MCF 10A (cell line): Measurements from ENCODE around the gene PTPN2. TPM values are rescaled to one million over a fixed set of nuclear protein-coding genes. Genes with fewer than 3 reads are reported as not detected.

Source experiments
- BruUV-seq: library from RNA; stranded (reverse); fragments of 400-500 nt; replicated peaks from 2 replicates; lab custom pipeline; 2021; lab: Mats Ljungman, UMichigan
- CTCF ChIA-PET: fragments of 300-600 bp; sonication (Branson Sonifier 250); formaldehyde crosslinking; extraction: SDS; loops from one replicate; lab custom pipeline; 2021; ENCODE audit warnings: antibody characterized with exemption, inconsistent platforms; lab: Yijun Ruan, JAX
- POLR2A ChIA-PET: fragments of 300-600, 350-650 bp; sonication (Branson Sonifier 250); formaldehyde crosslinking; extraction: SDS; loops from one replicate; lab custom pipeline; 2020; ENCODE audit warnings: antibody characterized with exemption, inconsistent platforms; lab: Yijun Ruan, JAX
- DNase-seq: peaks from one replicate; pipeline ENCODE4 v3.0.0-alpha.2; 2018; ENCODE audit not compliant: unreplicated experiment
- H3K27ac Mint-ChIP-seq: one replicate; pipeline ENCODE4 v1.8.0; 2022; ENCODE audit warnings: mild to moderate bottlenecking, low read depth, mixed read lengths; ENCODE audit not compliant: unreplicated experiment
- H3K27me3 Mint-ChIP-seq: one replicate; pipeline ENCODE4 v1.8.0; 2022; ENCODE audit warnings: mixed read lengths; ENCODE audit not compliant: insufficient read depth, unreplicated experiment
- H3K36me3 Mint-ChIP-seq: one replicate; pipeline ENCODE4 v1.8.0; 2022; ENCODE audit warnings: mild to moderate bottlenecking, moderate library complexity, mixed read lengths; ENCODE audit not compliant: insufficient read depth, unreplicated experiment
- H3K4me1 Mint-ChIP-seq: one replicate; pipeline ENCODE4 v1.8.0; 2022; ENCODE audit warnings: mixed read lengths; ENCODE audit not compliant: insufficient read depth, unreplicated experiment
- H3K4me3 Mint-ChIP-seq: one replicate; pipeline ENCODE4 v1.8.0; 2022; ENCODE audit warnings: mild to moderate bottlenecking, moderate library complexity, mixed read lengths; ENCODE audit not compliant: unreplicated experiment
- H3K9me3 Mint-ChIP-seq: one replicate; pipeline ENCODE4 v1.8.0; 2022; ENCODE audit warnings: mixed read lengths; ENCODE audit not compliant: unreplicated experiment
- CTCF ChIP-seq: fragments of 200-600 bp; IDR thresholded peaks from one replicate; pipeline ENCODE4 v1.8.0; 2022; ENCODE audit warnings: antibody characterized with exemption, mild to moderate bottlenecking; ENCODE audit not compliant: unreplicated experiment
- intact Hi-C: fragments of 100-400 bp; cut with micrococcal nuclease; formaldehyde crosslinking; loops from 2 replicates; pipeline ENCODE4 v1.14.1; 2022
- total RNA-seq: library from RNA; stranded (reverse); gene quantifications from 2 replicates; pipeline ENCODE4 v1.2.3, GENCODE V29; 2022

Gene PTPN2
- total RNA-seq, 1 experiment from 2014 or later: 75.2 TPM

GRCh38 chr18:12828116-12829051, 55.7 kb downstream of the PTPN2 start:
- intact Hi-C loops: loop anchor here (10.0 kb wide), 1 partner anchor 64 kb away; no protein-coding TSS in a partner anchor
- no TSS peak for BruUV-seq
- H3K4me1 Mint-ChIP-seq: peaks cover 5% of the 10 kb centered on the region
- DNase-seq: no peak
- no peak overlapping the region for H3K4me3 Mint-ChIP-seq
- peaks cover 70% of the 10 kb centered on the region for H3K36me3 Mint-ChIP-seq
- TF ChIP-seq CTCF: no peak
- ChIA-PET CTCF (no interaction called here), POLR2A (interaction anchor here (0.9 kb wide), 1 partner anchor 37 kb away, joined by 3 read pairs; no protein-coding TSS in a partner anchor)
- H3K27ac Mint-ChIP-seq: no peak overlapping the region
- no peaks in the 10 kb centered on the region for H3K27me3 Mint-ChIP-seq
- H3K9me3 Mint-ChIP-seq: peaks cover 13% of the 10 kb centered on the region

GRCh38 chr18:12827588-12827987, 56.4 kb downstream of the PTPN2 start:
- no peaks in the 10 kb centered on the region for H3K27me3 Mint-ChIP-seq
- peaks cover 5% of the 10 kb centered on the region for H3K4me1 Mint-ChIP-seq
- no peak for DNase-seq
- no TSS peak for BruUV-seq
- H3K36me3 Mint-ChIP-seq: peaks cover 62% of the 10 kb centered on the region
- H3K27ac Mint-ChIP-seq: no peak overlapping the region
- intact Hi-C loops: loop anchor here (10.0 kb wide), 1 partner anchor 63 kb away; no protein-coding TSS in a partner anchor
- H3K4me3 Mint-ChIP-seq: no peak overlapping the region
- TF ChIP-seq CTCF: no peak
- ChIA-PET CTCF (no interaction called here), POLR2A (interaction anchor here (0.9 kb wide), 1 partner anchor 36 kb away, joined by 3 read pairs; no protein-coding TSS in a partner anchor)
- peaks cover 13% of the 10 kb centered on the region for H3K9me3 Mint-ChIP-seq

- no peak overlapping the region for H3K27ac Mint-ChIP-seq
- peaks cover 65% of the 10 kb centered on the region for H3K36me3 Mint-ChIP-seq
- peaks cover 13% of the 10 kb centered on the region for H3K9me3 Mint-ChIP-seq
- H3K27me3 Mint-ChIP-seq: no peaks in the 10 kb centered on the region
- ChIA-PET CTCF (no interaction called here), POLR2A (interaction anchor here (1.0 to 2.3 kb wide), 5 partner anchors 9 to 42 kb away, joined by 3 to 7 read pairs (median 3); no protein-coding TSS in a partner anchor)
- H3K4me1 Mint-ChIP-seq: peaks cover 5% of the 10 kb centered on the region
- intact Hi-C loops: loop anchor here (10.0 kb wide), 1 partner anchor 60 kb away; no protein-coding TSS in a partner anchor
- no peak for DNase-seq
- TF ChIP-seq CTCF: no peak
- no TSS peak for BruUV-seq
- no peak overlapping the region for H3K4me3 Mint-ChIP-seq
Observed at GRCh38 chr18:12825230-12825629, 58.8 kb downstream of the PTPN2 start.

- intact Hi-C loops: loop anchor here (10.0 kb wide), 1 partner anchor 59 kb away; no protein-coding TSS in a partner anchor
- CTCF ChIA-PET: interaction anchor here (0.7 kb wide), 1 partner anchor 155 kb away, joined by 4 read pairs; no protein-coding TSS in a partner anchor
- no peak for TF ChIP-seq CTCF
- DNase-seq: no peak
- BruUV-seq: no TSS peak
- Mint-ChIP-seq H3K4me3 (no peak overlapping the region), H3K36me3 (peaks cover 62% of the 10 kb centered on the region), H3K27ac (no peak overlapping the region), H3K9me3 (peaks cover 13% of the 10 kb centered on the region), H3K4me1 (peaks cover 5% of the 10 kb centered on the region), H3K27me3 (no peaks in the 10 kb centered on the region)
- POLR2A ChIA-PET: interaction anchor here (0.7 to 2.3 kb wide), 3 partner anchors 9 to 59 kb away, joined by 3 to 7 read pairs (median 3); no protein-coding TSS in a partner anchor
Observed at GRCh38 chr18:12823892-12824291, 60.1 kb downstream of the PTPN2 start.
